WERI-Rb-1 (cell line): Measurements from ENCODE around the gene TUBG1.

Source experiments
- DNase-seq: peaks from one replicate; pipeline ENCODE4 v3.0.0-alpha.2; 2020
- H3K27ac ChIP-seq: fragments of 250-450 bp; sonication (Bioruptor Pico); 2 replicates; pipeline ENCODE4 v1.5.1; 2020; ENCODE audit warnings: mild to moderate bottlenecking, moderate library complexity
- H3K27me3 ChIP-seq: fragments of 250-450 bp; sonication (Bioruptor Pico); 2 replicates; pipeline ENCODE4 v1.5.1; 2021; ENCODE audit warnings: mild to moderate bottlenecking, low read depth, moderate library complexity; ENCODE audit not compliant: insufficient read depth, severe bottlenecking
- H3K36me3 ChIP-seq: fragments of 250-450 bp; sonication (Bioruptor Pico); 2 replicates; pipeline ENCODE4 v1.5.1; 2020; ENCODE audit warnings: mild to moderate bottlenecking, moderate library complexity
- H3K4me3 ChIP-seq: 2 replicates; pipeline ENCODE4 v1.5.1; 2011; ENCODE audit warnings: low read depth, mild to moderate bottlenecking, control low read depth, low read length
- H3K9me3 ChIP-seq: fragments of 250-450 bp; sonication (Bioruptor Pico); 2 replicates; pipeline ENCODE4 v1.5.1; 2021; ENCODE audit warnings: mild to moderate bottlenecking, moderate library complexity; ENCODE audit not compliant: severe bottlenecking
- CTCF ChIP-seq: IDR thresholded peaks from 2 replicates; pipeline ENCODE4 v1.5.1; 2011; ENCODE audit warnings: low read depth, mild to moderate bottlenecking, control low read depth, inconsistent platforms, low read length

Gene TUBG1

GRCh38 chr17:42629411-42630009 lies 20.0 kb downstream of the TUBG1 start:
- no peaks in the 10 kb centered on the region for H3K27me3 ChIP-seq
- no peak for DNase-seq
- no peak overlapping the region for H3K27ac ChIP-seq

GRCh38 chr17:42632949-42633444 lies 23.5 kb downstream of the TUBG1 start:
- no peak for TF ChIP-seq CTCF
- H3K4me3 ChIP-seq, result no peak overlapping the region
- no peaks in the 10 kb centered on the region for H3K9me3 ChIP-seq
- no peaks in the 10 kb centered on the region for H3K36me3 ChIP-seq
- DNase-seq, result no peak
- H3K27ac ChIP-seq, result no peak overlapping the region
- no peaks in the 10 kb centered on the region for H3K27me3 ChIP-seq

More at GRCh38 chr17:42629411-42630009, 20.0 kb downstream of the TUBG1 start:
- H3K4me3 ChIP-seq, result no peak overlapping the region
- no peaks in the 10 kb centered on the region for H3K36me3 ChIP-seq
- TF ChIP-seq CTCF, result no peak
- H3K9me3 ChIP-seq, result no peaks in the 10 kb centered on the region

GRCh38 chr17:42639525-42640113 lies 30.1 kb downstream of the TUBG1 start:
- DNase-seq, result no peak
- H3K9me3 ChIP-seq, result no peaks in the 10 kb centered on the region
- no peaks in the 10 kb centered on the region for H3K27me3 ChIP-seq
- no peak for TF ChIP-seq CTCF
- H3K4me3 ChIP-seq, result no peak overlapping the region
- H3K36me3 ChIP-seq, result no peaks in the 10 kb centered on the region
- H3K27ac ChIP-seq, result no peak overlapping the region

- no peak overlapping the region for H3K27ac ChIP-seq
- no peaks in the 10 kb centered on the region for H3K9me3 ChIP-seq
- no peaks in the 10 kb centered on the region for H3K36me3 ChIP-seq
- H3K4me3 ChIP-seq, result no peak overlapping the region
- H3K27me3 ChIP-seq, result no peaks in the 10 kb centered on the region
- TF ChIP-seq CTCF, result no peak
- no peak for DNase-seq
These were observed 30.6 kb downstream of the TUBG1 start for GRCh38 chr17:42640121-42640520.

GRCh38 chr17:42642336-42642735 lies 32.9 kb downstream of the TUBG1 start:
- no peaks in the 10 kb centered on the region for H3K9me3 ChIP-seq
- TF ChIP-seq CTCF, result no peak
- H3K27me3 ChIP-seq, result no peaks in the 10 kb centered on the region
- no peak overlapping the region for H3K27ac ChIP-seq
- no peaks in the 10 kb centered on the region for H3K36me3 ChIP-seq
- H3K4me3 ChIP-seq, result no peak overlapping the region
- DNase-seq, result no peak
